Measurements from ENCODE around the gene TRAF3IP3. TPM values are rescaled to one million over a fixed set of nuclear protein-coding genes. Genes with fewer than 3 reads are reported as not detected.

Gene TRAF3IP3
- total RNA-seq, 4 donors from 2014 or later: 1.6 to 3.1 (median 2.0) TPM; not detected in 1

DNA sequence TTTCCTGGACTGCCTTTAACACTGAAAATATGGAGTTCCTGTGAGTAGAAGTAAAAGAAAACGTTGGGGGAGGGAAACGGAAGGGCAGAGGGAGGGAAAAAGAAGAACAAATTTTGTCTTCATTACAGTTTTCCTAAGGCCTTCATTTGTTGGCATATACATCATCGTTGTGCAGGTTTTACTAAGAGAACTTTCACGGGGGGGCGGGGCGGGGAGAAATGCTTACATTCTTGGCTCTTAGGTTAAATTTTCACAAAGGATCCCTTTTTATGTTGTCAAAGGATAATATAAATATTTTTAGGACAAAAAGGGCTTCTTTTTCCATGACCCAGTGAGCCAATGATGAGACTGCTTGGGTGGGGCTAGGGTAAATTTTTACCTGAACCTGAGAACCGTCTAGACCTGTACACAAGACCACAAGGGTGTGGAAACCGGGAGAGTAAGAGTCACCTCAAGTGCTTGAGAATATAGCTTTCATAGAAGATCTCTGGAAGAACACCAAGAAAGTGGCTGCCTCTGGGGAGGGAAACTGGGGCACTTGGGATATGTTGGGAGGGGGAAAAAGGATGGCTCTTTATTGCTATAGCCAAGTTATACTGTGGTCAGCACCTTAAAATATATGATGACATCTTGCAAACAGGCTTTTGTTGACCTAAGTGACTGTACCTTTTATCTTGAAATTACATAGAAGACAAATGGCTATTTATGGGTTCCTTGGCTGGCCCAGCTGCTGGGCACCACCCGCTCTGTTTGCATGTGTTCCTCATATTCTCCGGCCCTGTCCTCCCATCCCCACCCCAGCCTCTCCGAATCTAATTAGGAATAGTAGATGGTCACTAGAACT is 70.0 kb downstream of the TRAF3IP3 start:
- no peak for DNase-seq (ENCODE audit: low spot score in 2 of 2)

DNA sequence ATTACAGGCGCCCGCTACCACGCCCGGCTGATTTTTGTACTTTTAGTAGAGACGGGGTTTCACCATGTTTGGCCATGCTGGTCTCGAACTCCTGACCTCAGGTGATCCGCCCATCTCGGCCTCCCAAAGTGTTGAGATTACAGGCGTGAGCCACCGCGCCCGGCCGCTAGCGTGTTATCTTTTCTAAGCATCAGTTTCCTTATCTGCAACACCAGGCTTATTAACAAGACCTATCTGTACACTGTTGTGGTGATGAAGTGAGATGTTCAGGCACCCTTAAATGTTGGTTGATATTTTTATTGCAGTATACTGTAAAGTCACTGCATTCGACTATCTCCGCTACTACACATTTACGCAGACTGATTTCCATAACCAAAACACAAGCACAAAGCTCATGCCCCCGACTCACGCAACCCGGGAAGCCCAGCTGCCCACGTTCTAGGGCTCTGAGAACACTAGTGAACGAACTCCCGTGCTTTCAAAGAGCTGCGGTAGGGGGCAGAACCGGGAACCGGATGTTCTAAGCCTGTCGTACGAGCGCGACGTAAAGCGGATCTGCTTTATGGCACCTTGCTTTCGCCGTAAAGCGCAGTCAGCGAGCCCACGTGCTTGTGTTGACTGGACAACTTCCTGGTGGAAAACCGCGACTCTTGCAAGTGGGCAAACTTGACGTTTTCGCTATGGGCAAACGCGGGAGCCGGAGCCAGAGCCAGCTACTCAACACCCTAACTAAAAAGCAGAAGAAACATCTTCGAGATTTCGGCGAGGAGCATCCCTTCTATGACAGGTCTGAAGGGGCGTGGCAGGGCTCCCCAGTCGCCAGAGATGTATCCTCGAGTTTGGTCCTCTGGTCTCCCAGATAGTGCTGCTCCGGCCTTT is 71.8 kb downstream of the TRAF3IP3 start, which contains the start of gene UTP25:
UTP25 (plus strand) TSS at position 589 of the 879 bp plus-strand sequence; CDS start at position 681, 92 bp downstream.
- peak; percentile 95 to 97 for DNase-seq (ENCODE audit: low spot score in 2 of 2)
- Histone ChIP-seq H3K27me3 (no peaks in the 10 kb centered on the region), H3K9me3 (no peaks in the 10 kb centered on the region), H3K4me3 (peak within 1 kb of the TSS; percentile 79), H3K27ac (peak within 1 kb of the TSS; percentile 81), H3K36me3 (peaks cover 21% of the 10 kb centered on the region), H3K4me1 (peaks cover 58% of the 10 kb centered on the region)
- WGBS: 20% methylated on average over 50 of the region's 51 CpGs
- TF ChIP-seq EP300 (IDR thresholded peaks at IDR 0.05) (no peak), POLR2A (IDR thresholded peaks at IDR 0.05) (peak in 1 of 2 donors; percentile 32), POLR2AphosphoS5 (IDR thresholded peaks at IDR 0.05) (peak in 1 of 3 donors; percentile 83)
- TF ChIP-seq, protein P1, sequence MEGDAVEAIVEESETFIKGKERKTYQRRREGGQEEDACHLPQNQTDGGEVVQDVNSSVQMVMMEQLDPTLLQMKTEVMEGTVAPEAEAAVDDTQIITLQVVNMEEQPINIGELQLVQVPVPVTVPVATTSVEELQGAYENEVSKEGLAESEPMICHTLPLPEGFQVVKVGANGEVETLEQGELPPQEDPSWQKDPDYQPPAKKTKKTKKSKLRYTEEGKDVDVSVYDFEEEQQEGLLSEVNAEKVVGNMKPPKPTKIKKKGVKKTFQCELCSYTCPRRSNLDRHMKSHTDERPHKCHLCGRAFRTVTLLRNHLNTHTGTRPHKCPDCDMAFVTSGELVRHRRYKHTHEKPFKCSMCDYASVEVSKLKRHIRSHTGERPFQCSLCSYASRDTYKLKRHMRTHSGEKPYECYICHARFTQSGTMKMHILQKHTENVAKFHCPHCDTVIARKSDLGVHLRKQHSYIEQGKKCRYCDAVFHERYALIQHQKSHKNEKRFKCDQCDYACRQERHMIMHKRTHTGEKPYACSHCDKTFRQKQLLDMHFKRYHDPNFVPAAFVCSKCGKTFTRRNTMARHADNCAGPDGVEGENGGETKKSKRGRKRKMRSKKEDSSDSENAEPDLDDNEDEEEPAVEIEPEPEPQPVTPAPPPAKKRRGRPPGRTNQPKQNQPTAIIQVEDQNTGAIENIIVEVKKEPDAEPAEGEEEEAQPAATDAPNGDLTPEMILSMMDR (IDR thresholded peaks at IDR 0.05): peak; percentile 48 to 72

More for the DNA sequence above, 70.0 kb downstream of the TRAF3IP3 start:
- Histone ChIP-seq H3K4me3 (no peak overlapping the region), H3K4me1 (peaks cover 57% of the 10 kb centered on the region), H3K9me3 (no peaks in the 10 kb centered on the region), H3K27ac (peak overlapping the region; percentile 10), H3K36me3 (peaks cover 3% of the 10 kb centered on the region), H3K27me3 (no peaks in the 10 kb centered on the region)
- TF ChIP-seq, protein P1 (IDR thresholded peaks at IDR 0.05): no peak
- TF ChIP-seq POLR2AphosphoS5 (IDR thresholded peaks at IDR 0.05): no peak
- no peak for TF ChIP-seq EP300 (IDR thresholded peaks at IDR 0.05)
- no peak for TF ChIP-seq POLR2A (IDR thresholded peaks at IDR 0.05)
- WGBS: 47% methylated on average over 11 of the region's 11 CpGs

DNA sequence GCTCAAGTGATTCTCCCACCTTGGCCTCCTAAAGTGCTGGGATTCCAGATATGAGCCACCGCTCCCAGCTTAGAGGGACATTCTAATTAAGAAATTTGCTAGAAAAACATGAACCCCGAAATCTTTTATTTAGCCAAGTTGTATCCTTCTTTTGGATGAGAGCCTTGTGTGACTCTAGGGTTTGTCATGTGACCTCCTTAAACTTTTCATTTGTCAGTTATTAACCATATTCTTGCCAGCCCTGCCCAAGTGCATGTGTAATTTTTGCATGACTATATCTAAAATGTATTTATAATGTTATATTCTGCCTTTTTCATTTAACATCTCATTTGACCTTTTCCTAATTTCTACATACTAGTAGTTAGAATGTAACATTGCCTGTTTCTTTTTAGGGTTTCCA is 73.9 kb downstream of the TRAF3IP3 start:
- no peak overlapping the region for H3K4me3 ChIP-seq
- H3K36me3 ChIP-seq: peaks cover 42% of the 10 kb centered on the region
- H3K9me3 ChIP-seq: no peaks in the 10 kb centered on the region
- TF ChIP-seq, protein P1 (IDR thresholded peaks at IDR 0.05): no peak
- TF ChIP-seq EP300 (IDR thresholded peaks at IDR 0.05) (no peak), POLR2AphosphoS5 (IDR thresholded peaks at IDR 0.05) (no peak), POLR2A (IDR thresholded peaks at IDR 0.05) (no peak)
- H3K4me1 ChIP-seq: peaks cover 47% of the 10 kb centered on the region
- H3K27ac ChIP-seq: no peak overlapping the region
- WGBS: 77% methylated on average over 2 of the region's 2 CpGs
- H3K27me3 ChIP-seq: no peaks in the 10 kb centered on the region
- no peak for DNase-seq (ENCODE audit: low spot score in 2 of 2)

DNA sequence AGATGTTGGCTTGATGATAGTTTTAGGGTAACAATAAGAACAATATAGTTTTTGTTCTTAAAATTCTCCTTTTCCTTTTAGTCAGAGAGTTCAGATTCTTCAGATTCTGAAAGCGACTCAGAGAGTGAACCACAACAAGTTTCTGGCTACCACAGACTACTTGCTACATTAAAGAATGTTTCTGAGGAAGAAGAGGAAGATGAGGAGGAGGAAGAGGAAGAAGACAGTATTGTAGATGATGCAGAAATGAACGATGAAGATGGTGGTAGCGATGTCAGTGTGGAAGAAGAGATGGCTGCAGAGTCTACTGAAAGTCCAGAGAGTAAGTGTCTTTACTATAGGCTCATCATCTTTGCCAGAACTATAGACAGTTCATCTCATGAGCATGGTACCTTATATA is 74.9 kb downstream of the TRAF3IP3 start:
- H3K9me3 ChIP-seq: no peaks in the 10 kb centered on the region
- H3K36me3 ChIP-seq: peaks cover 50% of the 10 kb centered on the region
- TF ChIP-seq, protein P1 (IDR thresholded peaks at IDR 0.05): no peak
- TF ChIP-seq POLR2A (IDR thresholded peaks at IDR 0.05) (no peak), EP300 (IDR thresholded peaks at IDR 0.05) (no peak), POLR2AphosphoS5 (IDR thresholded peaks at IDR 0.05) (no peak)
- H3K4me1 ChIP-seq: peaks cover 40% of the 10 kb centered on the region
- WGBS: 84% methylated on average over 3 of the region's 3 CpGs
- no peak overlapping the region for H3K27ac ChIP-seq
- no peak overlapping the region for H3K4me3 ChIP-seq
- H3K27me3 ChIP-seq: no peaks in the 10 kb centered on the region
- DNase-seq (ENCODE audit: low spot score in 2 of 2): no peak
